H1 (cell line): ENCODE results near the gene BSDC1. TPM values are rescaled to one million over a fixed set of nuclear protein-coding genes. Genes with fewer than 3 reads are reported as not detected.

Experiments
- CTCF ChIA-PET: fragments of 300-600 bp; sonication (Branson Sonifier 250); formaldehyde crosslinking; loops from one replicate; lab custom pipeline; 2021; ENCODE audit not compliant: partially characterized antibody; lab: Charles Lee
- POLR2A ChIA-PET: fragments of 300-600 bp; sonication (Branson Sonifier 250); formaldehyde crosslinking; loops from one replicate; lab custom pipeline; 2021; ENCODE audit warnings: inconsistent platforms; ENCODE audit not compliant: partially characterized antibody; lab: Charles Lee
- DNase-seq, 2 experiments: peaks; one replicate each; pipeline versions ENCODE4 v3.0.0 to v3.0.0-alpha.2; 2010 to 2022; ENCODE audit warnings: low spot score in 2 of 2, low read depth in 1 of 2, mixed read lengths in 1 of 2
- FAIRE-seq: peaks from 2 replicates; lab custom pipeline; 2011; peaks lifted over from hg19 to GRCh38; lab: Jason Lieb, UNC
- H2AFZ ChIP-seq: 2 replicates; pipeline ENCODE4 v1.8.1; 2012; ENCODE audit warnings: low read length, inconsistent platforms
- H2AK5ac ChIP-seq: 2 replicates; pipeline ENCODE4 v1.6.1; 2013; ENCODE audit warnings: low read depth, low read length
- H2BK120ac ChIP-seq: replicated peaks from 2 replicates; pipeline ENCODE3; 2013; ENCODE audit warnings: low read depth, low read length, inconsistent platforms
- H2BK12ac ChIP-seq: 2 replicates; pipeline ENCODE4 v1.6.1; 2013; ENCODE audit warnings: low read depth, low read length
- H2BK15ac ChIP-seq: 2 replicates; pipeline ENCODE4 v1.6.1; 2013; ENCODE audit warnings: low read length
- H2BK20ac ChIP-seq: 2 replicates; pipeline ENCODE4 v1.6.1; 2013; ENCODE audit warnings: low read length
- H2BK5ac ChIP-seq: 2 replicates; pipeline ENCODE4 v1.6.1; 2013; ENCODE audit warnings: low read depth, low read length
- H3K14ac ChIP-seq: 2 replicates; pipeline ENCODE4 v1.6.1; 2013; ENCODE audit warnings: inconsistent platforms; ENCODE audit not compliant: insufficient read length
- H3K18ac ChIP-seq: 2 replicates; pipeline ENCODE4 v1.6.1; 2013; ENCODE audit warnings: low read length; ENCODE audit errors: extremely low read depth
- H3K23ac ChIP-seq: 2 replicates; pipeline ENCODE4 v1.6.1; 2013; ENCODE audit warnings: inconsistent platforms; ENCODE audit not compliant: insufficient read length
- H3K23me2 ChIP-seq: 2 replicates; pipeline ENCODE4 v1.6.1; 2013; ENCODE audit warnings: low read depth, low read length
- H3K27ac ChIP-seq: 2 replicates; pipeline ENCODE4 v1.6.1; 2011; ENCODE audit warnings: low read depth, low read length, inconsistent platforms
- H3K27me3 ChIP-seq, 4 experiments: replicated peaks in 1 of 4; 1 replicate in 1 of 4; 2 replicates in 3 of 4; pipeline versions ENCODE4 v1.6.1 to v1.8.1; 2011 to 2013; ENCODE audit warnings: low read length in 3 of 4, mild to moderate bottlenecking in 3 of 4, inconsistent platforms in 2 of 4, mixed read lengths in 2 of 4, moderate library complexity in 1 of 4; ENCODE audit not compliant: control insufficient read depth in 3 of 4, insufficient read depth in 3 of 4; ENCODE audit errors: extremely low read depth in 1 of 4
- H3K36me3 ChIP-seq, 4 experiments: 2 replicates each; pipeline versions ENCODE4 v1.6.1 to v1.8.1; 2011 to 2013; ENCODE audit warnings: mild to moderate bottlenecking in 4 of 4, low read length in 3 of 4, moderate library complexity in 2 of 4, control low read depth in 1 of 4, inconsistent platforms in 1 of 4; ENCODE audit not compliant: insufficient read depth in 4 of 4, control insufficient read depth in 2 of 4
- H3K4ac ChIP-seq: replicated peaks from 2 replicates; pipeline ENCODE3; 2013; ENCODE audit warnings: low read length, low read depth, mixed read lengths, inconsistent platforms; ENCODE audit not compliant: insufficient read length
- H3K4me1 ChIP-seq, 4 experiments: replicated peaks in 1 of 4; 1 replicate in 1 of 4; 2 replicates in 3 of 4; pipeline versions ENCODE4 v1.6.1 to v1.8.1; 2011 to 2013; ENCODE audit warnings: low read length in 3 of 4, inconsistent platforms in 2 of 4, mixed read lengths in 1 of 4; ENCODE audit not compliant: insufficient read depth in 4 of 4, control insufficient read depth in 3 of 4
- H3K4me2 ChIP-seq, 2 experiments: 2 replicates each; pipeline versions ENCODE4 v1.6.1 to v1.8.1; 2011 to 2013; ENCODE audit warnings: low read depth in 2 of 2, low read length in 2 of 2, control low read depth in 1 of 2, inconsistent platforms in 1 of 2, mild to moderate bottlenecking in 1 of 2; ENCODE audit not compliant: insufficient read depth in 1 of 2
- H3K4me3 ChIP-seq, 4 experiments: fragments of 200-600, 300-600 bp in 1 of 4; sonication (generic), shearing (Covaris generic), sonication (Bioruptor Twin) in 1 of 4; 2 replicates each; pipeline versions ENCODE4 v1.5.1 to v1.8.1; 2011 to 2016; ENCODE audit warnings: low read length in 4 of 4, low read depth in 3 of 4, control low read depth in 2 of 4, inconsistent platforms in 2 of 4, mild to moderate bottlenecking in 2 of 4, mixed read lengths in 1 of 4, moderate library complexity in 1 of 4; ENCODE audit not compliant: insufficient read depth in 2 of 4; ENCODE audit errors: extremely low read depth in 1 of 4
- H3K56ac ChIP-seq: replicated peaks from 2 replicates; pipeline ENCODE3; 2013; ENCODE audit warnings: low read depth, mild to moderate bottlenecking, mixed read lengths, low read length, inconsistent platforms; ENCODE audit not compliant: insufficient read length
- H3K79me1 ChIP-seq: 2 replicates; pipeline ENCODE4 v1.6.1; 2013; ENCODE audit warnings: low read depth, low read length, control low read depth
- H3K79me2 ChIP-seq, 2 experiments: 2 replicates each; pipeline versions ENCODE4 v1.6.1 to v1.8.1; 2012 to 2013; ENCODE audit warnings: low read length in 2 of 2, mild to moderate bottlenecking in 2 of 2, inconsistent platforms in 1 of 2; ENCODE audit not compliant: insufficient read depth in 2 of 2, control insufficient read depth in 1 of 2
- H3K9ac ChIP-seq, 4 experiments: replicated peaks in 1 of 4; 1 replicate in 1 of 4; 2 replicates in 3 of 4; pipeline versions ENCODE4 v1.6.1 to v1.8.1; 2011 to 2013; ENCODE audit warnings: low read depth in 3 of 4, low read length in 3 of 4, control low read depth in 2 of 4, mild to moderate bottlenecking in 2 of 4, moderate library complexity in 2 of 4, inconsistent platforms in 1 of 4; ENCODE audit errors: extremely low read depth in 1 of 4
- H3K9me3 ChIP-seq, 2 experiments: 2 replicates each; pipeline versions ENCODE4 v1.6.1 to v1.8.1; 2012 to 2013; ENCODE audit warnings: mild to moderate bottlenecking in 2 of 2, moderate library complexity in 2 of 2, control low read depth in 1 of 2, inconsistent platforms in 1 of 2, low read depth in 1 of 2, low read length in 1 of 2, mixed read lengths in 1 of 2; ENCODE audit not compliant: insufficient read depth in 2 of 2
- H4K20me1 ChIP-seq, 2 experiments: replicated peaks in 1 of 2; 2 replicates each; pipeline versions ENCODE3 to v1.8.1; 2011 to 2013; ENCODE audit warnings: inconsistent platforms in 2 of 2, low read length in 2 of 2, mild to moderate bottlenecking in 1 of 2; ENCODE audit not compliant: insufficient read depth in 2 of 2, control insufficient read depth in 1 of 2
- H4K5ac ChIP-seq: 2 replicates; pipeline ENCODE4 v1.6.1; 2013; ENCODE audit warnings: low read length, low read depth, mixed read lengths, inconsistent platforms; ENCODE audit not compliant: insufficient read length
- H4K8ac ChIP-seq: 2 replicates; pipeline ENCODE4 v1.8.0; 2013; ENCODE audit warnings: mild to moderate bottlenecking, moderate library complexity, low read length, inconsistent platforms; ENCODE audit not compliant: insufficient read depth; ENCODE audit errors: extremely low read depth
- H4K91ac ChIP-seq: replicated peaks from 2 replicates; pipeline ENCODE3; 2013; ENCODE audit warnings: low read length, mixed read lengths, inconsistent platforms; ENCODE audit not compliant: insufficient read length
- EZH2 ChIP-seq: fragments of 200-600 bp; sonication (generic); IDR thresholded peaks from 2 replicates; pipeline ENCODE4 v1.7.1; 2012; ENCODE audit warnings: low read depth, mild to moderate bottlenecking, moderate library complexity, low read length, inconsistent platforms; ENCODE audit not compliant: severe bottlenecking
- KDM5A ChIP-seq: fragments of 200-600 bp; IDR thresholded peaks from 2 replicates; pipeline ENCODE4 v1.7.1; 2012; ENCODE audit warnings: mild to moderate bottlenecking, low read length, inconsistent platforms, mixed read lengths
- POLR2A ChIP-seq, 2 experiments: IDR thresholded peaks; 1 replicate in 1 of 2; 2 replicates in 1 of 2; pipeline ENCODE4 v1.6.1; 2011; ENCODE audit warnings: low read depth in 2 of 2, low read length in 2 of 2, mild to moderate bottlenecking in 2 of 2; ENCODE audit errors: control extremely low read depth in 1 of 2
- POLR2AphosphoS5 ChIP-seq: IDR thresholded peaks from 2 replicates; pipeline ENCODE4 v1.6.1; 2011; ENCODE audit warnings: low read depth, low read length
- RBBP5 ChIP-seq: IDR thresholded peaks from 2 replicates; pipeline ENCODE4 v1.7.1; 2012; ENCODE audit warnings: low read depth, mild to moderate bottlenecking, inconsistent platforms, low read length, moderate library complexity, borderline replicate concordance
- WGBS, 2 experiments: shearing (Covaris generic) in 1 of 2; methylation state at CpG; one replicate each; pipeline versions ENCODE4 v1.1.6 to v1.1.7; 2013 to 2015; ENCODE audit warnings: low lambda C conversion rate in 2 of 2, mixed read lengths in 2 of 2, inconsistent platforms in 1 of 2, low coverage in 1 of 2, missing lambda C conversion rate in 1 of 2; ENCODE audit not compliant: insufficient replicate concordance in 2 of 2, insufficient coverage in 1 of 2, insufficient read length in 1 of 2; ENCODE audit errors: extremely low coverage in 1 of 2, missing lambda C conversion rate in 1 of 2; 5-methylcytosine and 5-hydroxymethylcytosine counted together
- polyA plus RNA-seq, 7 experiments: library from polyadenylated mRNA; depleted of rRNA in 3 of 7; stranded (reverse) in 5 of 7; unstranded in 2 of 7; fragments of >200 nt in 5 of 7; fragments of 200-250 nt in 2 of 7; gene quantifications; 1 replicate in 5 of 7; 2 replicates in 1 of 7; 4 replicates in 1 of 7; pipeline versions ENCODE4 v1.2.1 to v1.2.3, GENCODE V29; 2011 to 2013; ENCODE audit warnings: missing spikeins in 2 of 7, mixed read lengths in 2 of 7
- total RNA-seq: library from RNA; stranded (reverse); fragmentation: NEBNext Ultra II Directional; extraction: Animal tissue kit (Norgen Biotek cat#: 25700); gene quantifications from 2 replicates; pipeline ENCODE4 v1.2.1, GENCODE V29; 2021

BSDC1 gene
- total and polyA plus RNA-seq, 2 of the 8 experiments (the other 6 are each of a cell fraction or from before 2014, with no cell fraction given) = 24.8 to 40.7 TPM

DNA sequence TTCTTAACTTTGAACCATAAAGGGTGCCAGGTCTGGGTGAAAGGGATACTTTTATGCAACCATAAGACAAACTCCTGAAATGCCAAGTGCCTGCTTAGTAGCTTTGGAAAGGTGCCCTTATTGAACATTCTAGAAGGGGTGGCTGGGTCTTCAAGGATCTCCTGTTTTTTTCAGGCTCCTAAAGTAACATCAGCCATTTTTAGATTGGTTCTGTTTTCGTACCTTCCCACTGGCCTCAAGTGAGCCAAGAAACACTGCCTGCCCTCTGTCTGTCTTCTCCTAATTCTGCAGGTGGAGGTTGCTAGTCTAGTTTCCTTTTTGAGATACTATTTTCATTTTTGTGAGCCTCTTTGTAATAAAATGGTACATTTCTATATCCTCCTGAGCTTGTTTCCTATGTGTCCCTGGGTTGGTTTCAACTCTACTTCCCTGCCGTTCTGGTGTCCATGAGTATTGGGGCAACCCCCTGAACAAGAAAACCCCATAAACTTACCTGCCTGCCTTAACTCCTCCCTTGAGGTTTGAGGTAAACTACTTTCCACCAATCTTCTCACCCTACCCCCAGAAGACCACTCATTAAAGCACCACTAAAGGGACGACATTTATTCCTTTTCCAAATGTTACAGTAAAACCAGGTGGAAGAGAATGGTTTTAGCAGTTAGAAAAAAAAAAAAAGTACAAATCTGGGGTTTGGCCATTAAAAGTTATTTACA is 60.8 kb downstream of the BSDC1 start:
- no peak overlapping the region for H2BK120ac ChIP-seq
- peaks cover 10% of the 10 kb centered on the region; the same call in 1 of the 2 replicates for H3K23me2 ChIP-seq
- H3K56ac ChIP-seq = no peak overlapping the region
- no peak overlapping the region for H2AK5ac ChIP-seq
- H3K4me2 ChIP-seq = peak overlapping the region; percentile 83 to 93; a peak in 2 of 4 replicates
- H3K4me1 ChIP-seq = peaks cover 5 to 34% (median 25%) of the 10 kb centered on the region in 4 experiments
- H2BK5ac ChIP-seq = no peak overlapping the region
- no peak overlapping the region for H2AFZ ChIP-seq
- H3K18ac ChIP-seq = no peak overlapping the region
- no peak overlapping the region for H3K9ac ChIP-seq
- H3K23ac ChIP-seq = no peak overlapping the region
- no peak overlapping the region for H2BK15ac ChIP-seq
- H4K20me1 ChIP-seq = peaks cover 9 to 18% of the 10 kb centered on the region in 2 experiments
- peaks cover 2% of the 10 kb centered on the region; the same call in 1 of the 2 replicates for H3K79me1 ChIP-seq
- no peak overlapping the region for H4K91ac ChIP-seq
- no peak overlapping the region for H4K8ac ChIP-seq
- DNase-seq (no peak), FAIRE-seq (no peak)
- ChIA-PET POLR2A (interaction anchor here (0.6 to 13.4 kb wide), 37 partner anchors 12 to 330 kb away, joined by 3 to 321 read pairs (median 5); partner anchors contain the start of genes BSDC1, CCDC28B, EIF3I and FAM167B), CTCF (interaction anchor here (0.8 to 3.6 kb wide), 10 partner anchors 10 to 118 kb away, joined by 3 to 14 read pairs (median 4); partner anchors contain the start of genes FAM229A and TSSK3)
- peaks cover 0 to 7% (median 2%) of the 10 kb centered on the region in 4 experiments; a peak in 4 of 7 replicates for H3K27me3 ChIP-seq
- H3K4ac ChIP-seq = no peak overlapping the region
- TF ChIP-seq POLR2A (IDR thresholded peaks at IDR 0.05; ENCODE audit: control extremely low read depth in 1 of 2, low read depth in 2 of 2, low read length in 2 of 2) = peak in 1 of 2 experiments; percentile 70; a peak in 2 of 3 replicates
- peak; percentile 81; the same call in 1 of the 2 replicates for TF ChIP-seq POLR2AphosphoS5
- no peak for TF ChIP-seq KDM5A
- no peak for TF ChIP-seq EZH2
- no peak for TF ChIP-seq RBBP5
- H2BK12ac ChIP-seq = no peak overlapping the region
- peaks cover 4 to 21% of the 10 kb centered on the region in 2 experiments; a peak in 3 of 4 replicates for H3K79me2 ChIP-seq
- WGBS, 2 experiments = 89% methylated on average over 3 of the region's 3 CpGs; no CpG with 5 or more reads in 1 of the 2 experiments
- peak overlapping the region in 1 of 4 experiments; percentile 93; a peak in 2 of 8 replicates for H3K4me3 ChIP-seq
- H3K14ac ChIP-seq = no peak overlapping the region
- H4K5ac ChIP-seq = no peak overlapping the region
- H2BK20ac ChIP-seq = no peak overlapping the region
- no peak overlapping the region for H3K27ac ChIP-seq
- H3K9me3 ChIP-seq = no peaks in the 10 kb centered on the region
- H3K36me3 ChIP-seq = peaks cover 12 to 65% (median 25%) of the 10 kb centered on the region in 4 experiments; a peak in 7 of 8 replicates
